ENCODE results near the gene FLT1. TPM values are rescaled to one million over a fixed set of nuclear protein-coding genes. Genes with fewer than 3 reads are reported as not detected.

FLT1 gene
- total and polyA plus RNA-seq, 2 of the 13 experiments (the other 11 are each of a cell fraction or from before 2014, with no cell fraction given) = 0.02 TPM; not detected in 1

DNA sequence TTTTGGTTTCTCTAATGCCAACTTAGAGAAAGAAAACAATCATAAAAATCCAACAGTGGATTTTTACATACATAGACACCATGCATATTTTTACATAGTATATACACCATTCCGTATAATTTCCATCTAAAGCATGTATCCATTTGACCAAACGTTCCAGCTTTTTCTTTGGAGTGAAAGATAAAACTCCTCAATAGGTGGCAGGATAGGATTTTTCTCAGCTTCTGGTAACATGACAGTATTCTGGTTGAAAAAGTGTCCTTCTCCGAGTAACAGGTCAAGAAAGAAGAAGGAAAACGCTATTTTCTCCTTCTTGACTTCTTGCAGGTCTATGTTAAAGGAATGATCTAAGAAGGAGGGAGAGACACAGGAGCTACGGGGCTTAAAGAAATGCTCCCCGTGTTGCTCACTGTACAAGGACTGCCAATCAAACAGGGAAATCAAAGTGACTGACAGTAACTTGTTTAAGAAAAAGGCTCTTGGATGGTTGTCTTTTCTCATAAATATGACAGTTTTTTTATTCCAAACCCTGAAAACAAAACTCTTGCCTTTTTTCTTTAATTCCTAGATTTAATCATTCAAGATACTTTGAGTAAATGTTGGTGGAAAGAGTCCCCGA is 11.5 kb downstream of the FLT1 start:
- Histone ChIP-seq H3K4me3 (replicated peaks in 1 of 3; ENCODE audit: insufficient read depth in 1 of 3, low read depth in 2 of 3, low read length in 3 of 3) (no peak overlapping the region), H3K79me2 (ENCODE audit: insufficient read depth, low read length) (no peaks in the 10 kb centered on the region), H3K4me2 (ENCODE audit: low read depth, low read length) (no peak overlapping the region), H3K9me3 (ENCODE audit: low read length) (no peaks in the 10 kb centered on the region), H3K36me3 (replicated peaks in 1 of 2; ENCODE audit: control insufficient read depth in 1 of 2, insufficient read depth in 2 of 2, low read length in 2 of 2) (no peaks in the 10 kb centered on the region), H2AFZ (ENCODE audit: low read length) (no peak overlapping the region), H3K9ac (ENCODE audit: insufficient read depth, low read depth, low read length) (no peak overlapping the region), H3K27me3 (ENCODE audit: control insufficient read depth in 1 of 2, insufficient read depth in 2 of 2, low read length in 2 of 2) (no peaks in the 10 kb centered on the region; a peak in 1 of 5 replicates), H3K27ac (ENCODE audit: extremely low read length, insufficient read depth, low read length) (no peak overlapping the region), H3K4me1 (ENCODE audit: insufficient read depth, low read length) (no peaks in the 10 kb centered on the region), H4K20me1 (ENCODE audit: insufficient read depth, low read length) (no peaks in the 10 kb centered on the region)
- FAIRE-seq (no peak), ATAC-seq (no peak), DNase-seq (ENCODE audit: low spot score) (no peak)
- WGBS (ENCODE audit: low lambda C conversion rate) = 22% methylated on average over 7 of the region's 7 CpGs
- TF ChIP-seq KDM4B (CRISPR knock-in tag; IDR thresholded peaks at IDR 0.05) (no peak), GTF3A (CRISPR knock-in tag; conservative IDR thresholded peaks at IDR 0.05) (no peak), CCDC6 (CRISPR knock-in tag; IDR thresholded peaks at IDR 0.05) (no peak), ZNF367 (CRISPR knock-in tag; IDR thresholded peaks at IDR 0.05; ENCODE audit: borderline replicate concordance) (no peak), RCOR2 (CRISPR knock-in tag; IDR thresholded peaks at IDR 0.05) (no peak), ZNF572 (CRISPR knock-in tag; IDR thresholded peaks at IDR 0.05) (no peak), ZSCAN12 (CRISPR knock-in tag; IDR thresholded peaks at IDR 0.05) (no peak)
- TF ChIP-seq, protein P1, sequence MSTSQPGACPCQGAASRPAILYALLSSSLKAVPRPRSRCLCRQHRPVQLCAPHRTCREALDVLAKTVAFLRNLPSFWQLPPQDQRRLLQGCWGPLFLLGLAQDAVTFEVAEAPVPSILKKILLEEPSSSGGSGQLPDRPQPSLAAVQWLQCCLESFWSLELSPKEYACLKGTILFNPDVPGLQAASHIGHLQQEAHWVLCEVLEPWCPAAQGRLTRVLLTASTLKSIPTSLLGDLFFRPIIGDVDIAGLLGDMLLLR (CRISPR knock-in tag; IDR thresholded peaks at IDR 0.05) = no peak
- intact Hi-C loops (cut with micrococcal nuclease; ENCODE audit: unreplicated experiment) (no loop called here), in situ Hi-C loops (cut with HindIII; ENCODE audit: extremely low pct_ligation_motif_present, low pct_unique_long_range_greater_than_20kb) (no loop called here)
- POLR2A ChIA-PET = no interaction called here
- no TSS peak for BruUV-seq (replicated peaks)
- CTCF ChIA-PET (ENCODE audit: low intra/inter-chr PET ratio, low total read pairs) = no interaction called here

DNA sequence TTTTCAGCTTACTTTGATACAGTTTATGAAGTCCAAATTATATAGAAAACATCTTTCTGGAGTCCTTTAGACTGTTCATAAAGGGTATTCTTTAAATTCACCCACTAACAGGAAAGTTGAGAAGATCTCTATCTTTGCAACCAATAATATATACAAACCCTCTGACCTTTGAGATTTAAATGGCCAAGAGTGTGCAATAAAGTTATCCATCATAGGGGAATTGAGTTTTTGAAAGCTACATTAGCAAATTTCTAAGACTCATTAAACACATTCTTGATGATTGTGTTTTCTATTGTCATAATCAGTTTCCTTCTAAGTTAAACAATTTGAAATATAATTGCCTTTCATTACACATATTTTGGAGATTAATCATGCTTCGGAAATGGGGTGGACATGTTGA is 15.9 kb downstream of the FLT1 start:
- 0 out of 2 replicates have a peak, but pooled peaks cover 6% of the 10 kb centered on the region for H3K4me1 ChIP-seq (ENCODE audit: insufficient read depth, low read length)
- H3K4me2 ChIP-seq (ENCODE audit: low read depth, low read length) = no peak overlapping the region
- ChIA-PET POLR2A (no interaction called here), CTCF (ENCODE audit: low intra/inter-chr PET ratio, low total read pairs) (no interaction called here)
- intact Hi-C loops (cut with micrococcal nuclease; ENCODE audit: unreplicated experiment) = no loop called here
- H3K27me3 ChIP-seq (ENCODE audit: control insufficient read depth in 1 of 2, insufficient read depth in 2 of 2, low read length in 2 of 2) = no peaks in the 10 kb centered on the region
- no peaks in the 10 kb centered on the region for H3K9me3 ChIP-seq (ENCODE audit: low read length)
- no peak overlapping the region for H2AFZ ChIP-seq (ENCODE audit: low read length)
- H3K9ac ChIP-seq (ENCODE audit: insufficient read depth, low read depth, low read length) = no peak overlapping the region
- no peak overlapping the region for H3K27ac ChIP-seq (ENCODE audit: extremely low read length, insufficient read depth, low read length)
- FAIRE-seq (no peak), ATAC-seq (no peak), DNase-seq (ENCODE audit: low spot score) (no peak)
- H4K20me1 ChIP-seq (ENCODE audit: insufficient read depth, low read length) = no peaks in the 10 kb centered on the region
- in situ Hi-C loops (cut with HindIII; ENCODE audit: extremely low pct_ligation_motif_present, low pct_unique_long_range_greater_than_20kb) = no loop called here
- 12% methylated on average over 1 of the region's 1 CpG for WGBS (ENCODE audit: low lambda C conversion rate)
- no peaks in the 10 kb centered on the region for H3K79me2 ChIP-seq (ENCODE audit: insufficient read depth, low read length)
- no TSS peak for BruUV-seq (replicated peaks)
- H3K36me3 ChIP-seq (replicated peaks in 1 of 2; ENCODE audit: control insufficient read depth in 1 of 2, insufficient read depth in 2 of 2, low read length in 2 of 2) = no peaks in the 10 kb centered on the region
- no peak overlapping the region for H3K4me3 ChIP-seq (replicated peaks in 1 of 3; ENCODE audit: insufficient read depth in 1 of 3, low read depth in 2 of 3, low read length in 3 of 3)
- TF ChIP-seq FOXK1 (CRISPR knock-in tag; IDR thresholded peaks at IDR 0.05; ENCODE audit: borderline replicate concordance, low read depth) = no peak
- TF ChIP-seq ZNF430 (CRISPR knock-in tag; IDR thresholded peaks at IDR 0.05) = no peak
- no peak for TF ChIP-seq SIN3B (IDR thresholded peaks at IDR 0.05; ENCODE audit: low read length)
- no peak for TF ChIP-seq ZNF75D (CRISPR knock-in tag; IDR thresholded peaks at IDR 0.05; ENCODE audit: borderline replicate concordance)
- TF ChIP-seq ZNF7 (CRISPR knock-in tag; IDR thresholded peaks at IDR 0.05) = no peak
- TF ChIP-seq ETV5 (CRISPR knock-in tag; IDR thresholded peaks at IDR 0.05; ENCODE audit: borderline replicate concordance) = no peak
- TF ChIP-seq, protein P2, sequence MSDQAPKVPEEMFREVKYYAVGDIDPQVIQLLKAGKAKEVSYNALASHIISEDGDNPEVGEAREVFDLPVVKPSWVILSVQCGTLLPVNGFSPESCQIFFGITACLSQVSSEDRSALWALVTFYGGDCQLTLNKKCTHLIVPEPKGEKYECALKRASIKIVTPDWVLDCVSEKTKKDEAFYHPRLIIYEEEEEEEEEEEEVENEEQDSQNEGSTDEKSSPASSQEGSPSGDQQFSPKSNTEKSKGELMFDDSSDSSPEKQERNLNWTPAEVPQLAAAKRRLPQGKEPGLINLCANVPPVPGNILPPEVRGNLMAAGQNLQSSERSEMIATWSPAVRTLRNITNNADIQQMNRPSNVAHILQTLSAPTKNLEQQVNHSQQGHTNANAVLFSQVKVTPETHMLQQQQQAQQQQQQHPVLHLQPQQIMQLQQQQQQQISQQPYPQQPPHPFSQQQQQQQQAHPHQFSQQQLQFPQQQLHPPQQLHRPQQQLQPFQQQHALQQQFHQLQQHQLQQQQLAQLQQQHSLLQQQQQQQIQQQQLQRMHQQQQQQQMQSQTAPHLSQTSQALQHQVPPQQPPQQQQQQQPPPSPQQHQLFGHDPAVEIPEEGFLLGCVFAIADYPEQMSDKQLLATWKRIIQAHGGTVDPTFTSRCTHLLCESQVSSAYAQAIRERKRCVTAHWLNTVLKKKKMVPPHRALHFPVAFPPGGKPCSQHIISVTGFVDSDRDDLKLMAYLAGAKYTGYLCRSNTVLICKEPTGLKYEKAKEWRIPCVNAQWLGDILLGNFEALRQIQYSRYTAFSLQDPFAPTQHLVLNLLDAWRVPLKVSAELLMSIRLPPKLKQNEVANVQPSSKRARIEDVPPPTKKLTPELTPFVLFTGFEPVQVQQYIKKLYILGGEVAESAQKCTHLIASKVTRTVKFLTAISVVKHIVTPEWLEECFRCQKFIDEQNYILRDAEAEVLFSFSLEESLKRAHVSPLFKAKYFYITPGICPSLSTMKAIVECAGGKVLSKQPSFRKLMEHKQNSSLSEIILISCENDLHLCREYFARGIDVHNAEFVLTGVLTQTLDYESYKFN (CRISPR knock-in tag; conservative IDR thresholded peaks at IDR 0.05) = no peak
- TF ChIP-seq ZBTB21 (CRISPR knock-in tag; IDR thresholded peaks at IDR 0.05) = no peak
- TF ChIP-seq RFXAP (CRISPR knock-in tag; IDR thresholded peaks at IDR 0.05; ENCODE audit: borderline replicate concordance) = no peak
